MM.1S (cell line): ENCODE measurements around the gene PNPLA6.

ENCODE experiments used
- DNase-seq: peaks from one replicate; pipeline ENCODE4 v3.0.0-alpha.2; 2015
- H2AFZ ChIP-seq: fragments of 300-600 bp; sonication (generic); 2 replicates; pipeline ENCODE4 v1.6.0; 2016; ENCODE audit warnings: antibody characterized with exemption, low read length
- H3F3A ChIP-seq: fragments of 300-600 bp; sonication (generic); 2 replicates; pipeline ENCODE4 v1.6.1; 2016; ENCODE audit warnings: mild to moderate bottlenecking, antibody characterized with exemption, low read length, moderate library complexity, mixed read lengths; ENCODE audit not compliant: insufficient read depth
- H3K27ac ChIP-seq: fragments of 300-600 bp; sonication (generic); 2 replicates; pipeline ENCODE4 v1.5.1; 2016; ENCODE audit warnings: mild to moderate bottlenecking, low read length
- H3K27me3 ChIP-seq: fragments of 300-600 bp; sonication (generic); replicated peaks from 2 replicates; pipeline ENCODE4 v1.6.0; 2016; ENCODE audit warnings: low read length; ENCODE audit not compliant: insufficient read depth
- H3K36me3 ChIP-seq: fragments of 300-600 bp; sonication (generic); replicated peaks from 2 replicates; pipeline ENCODE4 v1.6.1; 2016; ENCODE audit warnings: mild to moderate bottlenecking, low read length, mixed read lengths; ENCODE audit not compliant: insufficient read depth
- H3K4me1 ChIP-seq: fragments of 300-600 bp; sonication (generic); 2 replicates; pipeline ENCODE4 v1.6.1; 2016; ENCODE audit warnings: low read length, mixed read lengths
- H3K4me2 ChIP-seq: fragments of 300-600 bp; sonication (generic); 2 replicates; pipeline ENCODE4 v1.6.0; 2016; ENCODE audit warnings: low read depth, low read length
- H3K4me3 ChIP-seq: fragments of 300-600 bp; sonication (generic); 2 replicates; pipeline ENCODE4 v1.5.1; 2016; ENCODE audit warnings: low read length, mixed read lengths
- H3K79me2 ChIP-seq: fragments of 300-600 bp; sonication (generic); 2 replicates; pipeline ENCODE4 v1.6.1; 2016; ENCODE audit warnings: mixed run types, low read length, mixed read lengths
- H3K9ac ChIP-seq: fragments of 300-600 bp; sonication (generic); 2 replicates; pipeline ENCODE4 v1.6.1; 2016; ENCODE audit warnings: low read length, mixed read lengths
- H3K9me2 ChIP-seq: fragments of 300-600 bp; sonication (generic); replicated peaks from 2 replicates; pipeline ENCODE4 v1.6.1; 2016; ENCODE audit warnings: mild to moderate bottlenecking, low read length, mixed read lengths; ENCODE audit not compliant: insufficient read depth
- H3K9me3 ChIP-seq: fragments of 300-600 bp; sonication (generic); replicated peaks from 2 replicates; pipeline ENCODE4 v1.6.1; 2016; ENCODE audit warnings: mild to moderate bottlenecking, low read length, mixed read lengths; ENCODE audit not compliant: insufficient read depth
- H4K20me1 ChIP-seq: fragments of 300-600 bp; sonication (generic); 2 replicates; pipeline ENCODE4 v1.6.1; 2016; ENCODE audit warnings: mild to moderate bottlenecking, low read length, moderate library complexity, mixed read lengths; ENCODE audit not compliant: insufficient read depth
- EZH2 ChIP-seq: fragments of 300-600 bp; sonication (generic); optimal IDR thresholded peaks from 2 replicates; pipeline ENCODE3; 2017; ENCODE audit warnings: low read depth, mild to moderate bottlenecking, antibody characterized with exemption, low read length, mixed read lengths
- EZH2phosphoT487 ChIP-seq: fragments of 300-600 bp; sonication (generic); IDR thresholded peaks from 2 replicates; pipeline ENCODE4 v1.6.1; 2018; ENCODE audit warnings: antibody characterized with exemption, low read length
- TF ChIP-seq, protein P1 (sequence below): fragments of 300-600 bp; sonication (generic); IDR thresholded peaks from 2 replicates; pipeline ENCODE4 v1.5.1; 2016; ENCODE audit warnings: antibody characterized with exemption, low read length, mixed read lengths

Gene PNPLA6

DNA sequence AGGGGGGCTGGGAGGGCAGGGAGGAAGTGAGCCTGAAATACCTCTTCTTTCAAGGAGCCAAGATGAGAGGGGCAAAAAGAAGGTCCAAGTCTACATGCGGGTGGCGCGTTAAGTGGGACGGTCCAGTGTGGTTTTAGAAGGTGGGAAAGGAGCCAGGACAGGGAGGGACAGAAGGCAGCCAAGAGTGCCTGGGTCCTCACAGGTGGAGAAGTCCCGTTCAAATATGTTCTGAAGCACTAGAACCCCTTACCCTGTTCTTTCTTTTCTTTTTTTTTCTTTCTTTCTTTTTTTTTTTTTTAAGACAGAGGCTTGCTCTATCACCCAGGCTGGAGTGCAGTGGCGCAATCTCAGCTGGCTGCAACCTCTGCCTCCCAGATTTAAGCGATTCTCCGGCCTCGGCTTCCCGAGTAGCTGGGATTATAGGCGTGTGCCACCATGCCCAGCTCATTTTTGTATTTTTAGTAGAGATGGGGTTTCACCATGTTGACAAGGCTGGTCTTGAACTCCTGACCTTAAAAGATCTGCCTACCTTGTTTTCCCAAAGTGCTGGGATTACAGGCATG is 67.5 kb downstream of the PNPLA6 start:
- Histone ChIP-seq H3K9ac (no peak overlapping the region), H3K36me3 (no peaks in the 10 kb centered on the region), H3K27me3 (peaks cover 59% of the 10 kb centered on the region), H3K79me2 (no peaks in the 10 kb centered on the region), H3K4me3 (no peak overlapping the region), H3K9me3 (no peaks in the 10 kb centered on the region), H3K4me2 (no peak overlapping the region), H3K9me2 (no peaks in the 10 kb centered on the region), H3K4me1 (no peaks in the 10 kb centered on the region), H3F3A (no peaks in the 10 kb centered on the region), H2AFZ (no peak overlapping the region), H4K20me1 (no peaks in the 10 kb centered on the region), H3K27ac (no peak overlapping the region)
- no peak for TF ChIP-seq EZH2phosphoT487
- TF ChIP-seq EZH2: no peak
- TF ChIP-seq, protein P1, sequence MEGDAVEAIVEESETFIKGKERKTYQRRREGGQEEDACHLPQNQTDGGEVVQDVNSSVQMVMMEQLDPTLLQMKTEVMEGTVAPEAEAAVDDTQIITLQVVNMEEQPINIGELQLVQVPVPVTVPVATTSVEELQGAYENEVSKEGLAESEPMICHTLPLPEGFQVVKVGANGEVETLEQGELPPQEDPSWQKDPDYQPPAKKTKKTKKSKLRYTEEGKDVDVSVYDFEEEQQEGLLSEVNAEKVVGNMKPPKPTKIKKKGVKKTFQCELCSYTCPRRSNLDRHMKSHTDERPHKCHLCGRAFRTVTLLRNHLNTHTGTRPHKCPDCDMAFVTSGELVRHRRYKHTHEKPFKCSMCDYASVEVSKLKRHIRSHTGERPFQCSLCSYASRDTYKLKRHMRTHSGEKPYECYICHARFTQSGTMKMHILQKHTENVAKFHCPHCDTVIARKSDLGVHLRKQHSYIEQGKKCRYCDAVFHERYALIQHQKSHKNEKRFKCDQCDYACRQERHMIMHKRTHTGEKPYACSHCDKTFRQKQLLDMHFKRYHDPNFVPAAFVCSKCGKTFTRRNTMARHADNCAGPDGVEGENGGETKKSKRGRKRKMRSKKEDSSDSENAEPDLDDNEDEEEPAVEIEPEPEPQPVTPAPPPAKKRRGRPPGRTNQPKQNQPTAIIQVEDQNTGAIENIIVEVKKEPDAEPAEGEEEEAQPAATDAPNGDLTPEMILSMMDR: no peak
- no peak for DNase-seq

- H3K4me1 ChIP-seq: no peaks in the 10 kb centered on the region
- DNase-seq: no peak
- no peak for TF ChIP-seq EZH2phosphoT487
- TF ChIP-seq, protein P1: no peak
- no peak for TF ChIP-seq EZH2
- no peaks in the 10 kb centered on the region for H3F3A ChIP-seq
- H3K4me2 ChIP-seq: no peak overlapping the region
- H3K9ac ChIP-seq: no peak overlapping the region
- H3K4me3 ChIP-seq: no peak overlapping the region
- no peaks in the 10 kb centered on the region for H3K79me2 ChIP-seq
- peaks cover 58% of the 10 kb centered on the region for H3K27me3 ChIP-seq
- no peak overlapping the region for H2AFZ ChIP-seq
- H3K9me3 ChIP-seq: no peaks in the 10 kb centered on the region
- no peaks in the 10 kb centered on the region for H4K20me1 ChIP-seq
- H3K36me3 ChIP-seq: no peaks in the 10 kb centered on the region
- no peak overlapping the region for H3K27ac ChIP-seq
- H3K9me2 ChIP-seq: no peaks in the 10 kb centered on the region
Observed at GRCh38 chr19:7603919-7604318, 68.4 kb downstream of the PNPLA6 start.

- Histone ChIP-seq H3K27ac (no peak overlapping the region), H2AFZ (no peak overlapping the region), H3K4me1 (no peaks in the 10 kb centered on the region), H4K20me1 (no peaks in the 10 kb centered on the region), H3K9me2 (no peaks in the 10 kb centered on the region), H3F3A (no peaks in the 10 kb centered on the region), H3K27me3 (peaks cover 73% of the 10 kb centered on the region), H3K4me3 (no peak overlapping the region), H3K79me2 (no peaks in the 10 kb centered on the region), H3K36me3 (no peaks in the 10 kb centered on the region), H3K4me2 (no peak overlapping the region), H3K9ac (no peak overlapping the region), H3K9me3 (no peaks in the 10 kb centered on the region)
- no peak for TF ChIP-seq EZH2phosphoT487
- TF ChIP-seq, protein P1: no peak
- TF ChIP-seq EZH2: no peak
- peak; percentile 59 for DNase-seq
Observed at GRCh38 chr19:7605490-7606222, 70.1 kb downstream of the PNPLA6 start.
